ENCODE data around the gene ASAP2.

ASAP2 gene

DNA sequence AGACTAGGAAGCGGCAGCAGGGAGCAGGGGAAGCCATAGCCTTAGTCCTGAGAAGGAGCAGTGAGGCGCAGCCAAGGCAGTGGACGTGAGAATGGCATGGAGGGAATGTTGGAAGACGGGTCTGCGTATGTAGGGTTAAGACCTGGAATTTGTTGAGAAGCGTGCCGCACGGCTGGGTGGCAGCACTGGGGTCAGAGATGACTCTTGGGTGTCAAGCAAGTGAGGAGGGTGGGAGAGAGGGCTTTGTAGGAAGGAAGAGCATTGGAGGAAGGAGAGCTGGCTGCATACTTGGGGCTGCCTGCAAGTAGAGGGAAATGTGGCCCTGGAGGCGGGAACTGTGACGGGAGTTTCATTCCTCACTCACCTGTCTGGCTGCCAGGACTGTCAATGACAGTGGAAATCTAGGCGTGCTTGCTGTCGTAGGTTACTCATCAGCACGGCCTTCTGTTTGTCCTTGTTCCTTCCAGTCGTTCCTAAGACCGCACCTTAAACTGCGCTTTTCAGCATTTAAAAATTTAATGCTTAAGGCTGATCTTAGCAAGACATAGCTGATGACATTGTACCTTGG, 108.8 kb downstream of the ASAP2 start:
- DNase-seq (ENCODE audit: low read depth in 1 of 2, low spot score in 1 of 2) = no peak

DNA sequence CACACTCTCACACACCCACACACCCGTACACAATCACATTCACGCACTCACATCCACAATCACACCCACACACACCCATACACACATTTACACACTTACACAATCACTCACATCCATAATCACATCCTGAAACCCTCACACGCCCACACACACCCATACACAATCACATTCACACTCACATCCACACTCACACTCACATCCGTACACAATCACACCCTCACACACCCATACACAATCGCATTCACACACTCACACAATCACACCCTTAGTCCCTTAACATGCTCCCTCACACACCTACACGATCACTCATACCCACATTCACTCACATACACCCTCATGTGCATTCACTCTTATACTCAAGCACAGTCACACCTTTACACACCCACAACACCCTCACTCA, 110.9 kb downstream of the ASAP2 start:
- no peak for DNase-seq (ENCODE audit: low read depth in 1 of 2, low spot score in 1 of 2)

DNA sequence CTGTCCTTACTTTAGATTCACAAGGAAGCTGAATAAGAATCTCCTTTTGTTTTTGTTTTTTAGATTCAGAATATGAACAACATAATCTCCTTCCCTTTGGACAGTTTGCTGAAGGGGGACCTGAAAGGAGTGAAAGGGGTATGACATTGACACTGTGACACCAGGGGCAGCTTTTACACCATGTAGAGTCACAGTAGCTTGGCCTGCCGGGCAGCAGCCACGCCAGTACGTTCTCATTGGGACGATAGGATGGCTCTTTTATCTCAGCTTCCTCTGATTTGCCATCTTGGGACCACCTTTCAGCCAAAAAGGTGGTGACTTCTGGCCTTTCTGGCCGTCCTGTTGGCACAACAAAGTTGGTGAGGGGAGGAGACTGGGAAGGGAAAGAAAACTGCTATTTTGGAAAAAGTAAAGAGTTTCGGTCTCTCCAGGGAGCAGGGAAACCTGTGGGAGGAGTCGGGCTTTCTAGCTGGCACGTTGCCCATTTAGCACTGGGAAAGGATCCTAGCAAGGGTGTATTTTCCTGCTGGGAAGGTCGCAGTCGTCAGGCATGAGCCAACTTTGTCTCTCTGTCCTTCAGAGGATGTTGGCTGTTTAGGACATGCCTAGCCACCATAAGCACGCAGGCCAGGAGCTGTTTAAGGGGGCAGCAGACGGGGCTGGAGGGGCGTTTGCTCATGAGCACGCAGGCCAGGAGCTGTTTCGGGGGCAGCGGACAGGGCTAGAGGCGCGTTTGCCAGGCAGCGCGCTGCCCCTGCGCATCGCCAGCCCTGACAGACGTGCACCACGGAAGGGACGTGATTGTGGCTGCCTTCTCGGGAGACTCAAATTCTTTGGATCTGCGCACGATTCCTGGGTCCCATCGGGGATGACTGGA, 112.1 kb downstream of the ASAP2 start:
- no peak for DNase-seq (ENCODE audit: low read depth in 1 of 2, low spot score in 1 of 2)

DNA sequence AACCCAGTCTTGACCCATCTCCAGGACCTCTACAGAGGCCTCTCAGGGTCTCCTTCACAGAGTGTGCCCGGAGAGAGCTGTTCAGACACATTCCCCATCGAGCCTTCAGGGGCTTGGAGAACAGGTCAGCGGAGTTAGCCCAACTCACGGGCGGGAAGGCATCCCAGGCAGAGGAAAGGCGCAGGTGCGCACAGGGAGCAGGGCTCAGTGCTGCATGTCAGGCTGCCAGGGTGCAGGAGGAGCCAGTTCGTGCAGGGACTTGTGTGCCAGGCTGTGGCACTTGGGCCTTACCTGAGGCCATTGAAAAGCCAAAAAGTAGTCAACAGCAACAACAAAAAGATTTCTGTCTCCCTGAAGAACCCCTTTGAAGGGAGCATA, 112.7 kb downstream of the ASAP2 start:
- no peak for DNase-seq (ENCODE audit: low read depth in 1 of 2, low spot score in 1 of 2)

DNA sequence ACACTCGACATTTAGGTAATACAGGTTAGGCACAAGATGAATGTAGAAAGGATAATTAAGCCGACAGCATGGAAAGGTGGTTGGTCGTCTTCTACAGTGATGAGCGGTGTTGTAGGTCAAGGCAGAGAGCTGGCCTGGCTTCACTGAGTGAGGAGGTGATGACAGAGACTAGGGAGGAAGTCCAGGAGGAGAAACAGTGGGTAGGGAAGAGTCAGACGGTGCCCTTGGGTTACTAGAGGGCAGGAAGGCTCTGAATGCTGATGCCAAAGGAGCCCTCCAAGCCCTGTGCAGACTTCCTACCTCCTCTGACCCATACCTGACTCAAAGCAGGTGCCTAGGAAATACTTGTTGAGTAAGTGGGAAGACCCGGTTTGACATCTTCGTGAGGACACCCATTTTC, 116.0 kb downstream of the ASAP2 start:
- DNase-seq (ENCODE audit: low read depth in 1 of 2, low spot score in 1 of 2) = no peak

DNA sequence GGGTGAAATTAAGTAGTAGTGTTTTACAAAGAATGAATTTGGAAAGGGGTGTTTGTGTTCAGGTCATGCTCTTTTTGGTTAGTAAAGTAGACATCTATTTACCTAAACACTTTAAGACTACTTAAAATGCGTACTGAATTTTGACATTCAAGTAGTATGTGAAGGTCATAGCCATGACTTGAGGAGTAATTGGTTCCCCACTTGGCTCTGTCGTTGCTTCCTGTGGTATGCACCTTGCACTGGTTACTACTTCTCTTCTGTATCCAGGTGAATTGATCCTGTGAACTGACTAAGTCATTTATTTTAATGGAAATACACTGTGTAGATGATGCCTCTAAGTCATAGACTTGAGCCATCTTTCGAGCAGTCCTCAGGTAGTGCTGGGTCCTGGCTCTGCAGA, 118.8 kb downstream of the ASAP2 start:
- no peak for DNase-seq (ENCODE audit: low read depth in 1 of 2, low spot score in 1 of 2)

DNA sequence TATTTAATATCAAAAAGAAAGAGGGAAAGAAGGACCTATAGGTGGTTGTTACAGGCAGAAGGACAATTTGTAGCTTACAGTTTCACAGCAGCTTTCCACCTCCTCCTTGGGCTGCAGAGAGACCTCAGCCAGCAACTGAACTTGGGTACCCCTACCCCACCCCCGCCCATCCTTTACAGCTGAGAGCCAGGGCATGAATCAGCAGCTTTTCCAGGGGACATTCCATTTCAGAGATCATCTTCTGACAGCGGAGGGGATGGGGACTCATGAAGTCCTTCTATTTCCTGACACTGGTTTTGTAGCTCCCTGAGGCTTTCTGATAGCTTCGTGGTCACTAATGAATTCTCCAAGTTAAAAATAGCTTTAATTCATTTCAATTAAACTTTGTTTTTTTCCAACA, 120.4 kb downstream of the ASAP2 start:
- no peak for DNase-seq (ENCODE audit: low read depth in 1 of 2, low spot score in 1 of 2)

DNA sequence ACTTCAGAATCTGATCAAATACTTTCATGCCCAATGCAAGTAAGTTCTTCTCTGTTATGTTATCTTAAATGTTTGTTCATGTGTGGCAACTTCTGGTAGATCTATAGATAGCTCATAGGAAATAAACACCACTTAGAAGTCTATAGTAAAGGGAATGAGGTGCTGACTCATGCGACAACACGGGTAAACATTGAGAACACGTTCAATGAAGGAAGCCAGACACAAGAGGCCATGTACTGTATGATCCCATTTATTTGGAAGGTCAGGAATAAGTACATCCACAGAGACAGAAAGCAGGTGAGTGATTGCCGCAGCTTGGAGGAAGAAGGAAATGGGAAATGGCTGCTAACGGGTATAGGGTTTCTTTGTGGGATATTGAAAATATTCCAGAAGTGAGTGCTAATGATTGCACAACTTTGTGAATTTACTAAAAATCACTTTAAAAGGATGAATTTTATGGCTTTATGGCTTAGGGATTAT, 121.3 kb downstream of the ASAP2 start:
- DNase-seq (ENCODE audit: low read depth in 1 of 2, low spot score in 1 of 2) = no peak

DNA sequence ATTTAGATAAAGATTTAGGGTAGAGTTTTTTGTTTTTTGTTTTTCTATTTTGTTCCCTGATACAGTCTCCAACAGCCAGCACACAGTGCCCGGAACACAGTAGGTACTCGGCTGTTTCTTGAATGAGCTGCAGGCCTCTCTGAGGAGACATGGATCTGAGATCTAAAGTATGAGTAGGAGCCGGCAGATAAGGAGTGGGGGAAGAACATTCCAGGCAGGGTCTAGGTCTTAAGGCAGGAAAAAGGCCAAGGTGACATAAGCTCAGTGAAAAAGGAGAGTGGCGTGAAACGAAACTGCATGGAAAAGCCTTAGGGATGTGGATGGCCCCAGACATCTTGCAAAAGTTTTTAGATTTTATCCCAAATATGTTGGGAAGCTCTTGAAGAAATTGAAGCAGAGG, 122.3 kb downstream of the ASAP2 start:
- DNase-seq (ENCODE audit: low read depth in 1 of 2, low spot score in 1 of 2) = no peak

DNA sequence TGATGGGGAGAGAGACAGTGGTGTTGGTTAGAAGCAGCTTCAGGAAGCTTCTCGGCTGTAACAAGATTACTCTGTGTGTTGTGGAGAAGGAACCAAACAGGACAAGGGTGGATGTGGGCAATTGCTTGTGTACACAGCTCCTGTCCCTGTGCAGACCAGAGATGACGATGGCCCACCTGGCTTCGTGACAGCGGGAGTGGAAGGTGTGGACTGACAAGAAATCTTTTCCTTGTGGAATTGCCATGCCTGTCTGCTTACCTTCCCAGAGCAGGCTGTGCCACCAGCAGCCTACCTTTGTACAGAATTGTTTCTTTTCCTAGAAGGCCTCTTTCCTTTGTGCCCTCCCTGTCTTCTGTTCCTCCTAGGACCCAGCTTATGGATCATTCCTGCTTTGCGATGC, 122.9 kb downstream of the ASAP2 start:
- no peak for DNase-seq (ENCODE audit: low read depth in 1 of 2, low spot score in 1 of 2)

DNA sequence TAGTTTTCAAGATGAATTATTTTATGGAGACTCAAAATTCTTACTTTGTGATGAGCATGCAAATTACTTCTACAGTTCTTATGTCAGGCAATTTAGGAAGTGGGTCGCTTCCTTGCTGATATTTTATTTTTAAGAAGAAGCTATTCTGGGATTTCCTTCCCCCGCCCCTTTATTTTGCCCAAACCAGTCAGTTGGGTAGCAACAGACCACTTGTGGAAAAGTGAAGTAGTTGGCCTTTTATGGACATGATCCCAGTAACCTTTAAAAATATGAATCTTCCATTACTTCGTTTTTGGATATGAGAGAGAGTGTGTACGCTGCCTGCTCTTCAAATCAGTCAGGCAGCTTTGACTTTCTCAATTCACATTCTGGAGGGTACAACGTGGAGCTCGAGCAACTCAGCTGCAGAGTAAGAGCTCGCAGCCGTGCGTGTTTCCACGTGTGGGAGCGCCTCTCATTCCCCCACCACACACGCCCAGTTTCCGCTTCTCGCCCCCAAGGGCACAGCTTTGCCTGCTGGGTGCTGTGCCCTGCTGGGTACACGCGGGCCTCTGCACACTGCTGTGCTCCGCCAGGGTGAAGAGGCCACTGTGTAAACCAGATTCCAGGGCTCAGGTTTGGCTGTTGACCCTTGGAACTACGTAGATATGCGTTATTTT, 124.1 kb downstream of the ASAP2 start:
- no peak for DNase-seq (ENCODE audit: low read depth in 1 of 2, low spot score in 1 of 2)

DNA sequence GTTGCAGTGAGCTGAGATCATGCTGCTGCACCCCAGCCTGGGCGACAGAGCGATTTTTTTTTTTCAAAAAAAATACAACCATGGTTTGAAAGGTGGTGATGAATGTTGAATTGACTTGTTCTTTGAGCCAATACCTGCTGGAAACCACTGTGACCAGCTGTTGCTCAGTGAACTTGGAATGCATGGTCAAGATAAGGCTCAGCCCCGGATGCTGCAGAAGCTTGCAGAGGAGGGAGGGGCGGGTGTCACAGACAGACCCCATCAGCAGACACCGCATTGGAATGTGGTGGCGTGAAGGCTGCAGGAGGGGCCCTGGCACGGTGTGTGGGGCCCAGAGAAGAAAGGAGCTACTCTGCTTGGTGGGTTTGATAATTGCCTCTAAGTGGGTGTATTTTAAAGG, 125.1 kb downstream of the ASAP2 start:
- DNase-seq (ENCODE audit: low read depth in 1 of 2, low spot score in 1 of 2) = no peak

DNA sequence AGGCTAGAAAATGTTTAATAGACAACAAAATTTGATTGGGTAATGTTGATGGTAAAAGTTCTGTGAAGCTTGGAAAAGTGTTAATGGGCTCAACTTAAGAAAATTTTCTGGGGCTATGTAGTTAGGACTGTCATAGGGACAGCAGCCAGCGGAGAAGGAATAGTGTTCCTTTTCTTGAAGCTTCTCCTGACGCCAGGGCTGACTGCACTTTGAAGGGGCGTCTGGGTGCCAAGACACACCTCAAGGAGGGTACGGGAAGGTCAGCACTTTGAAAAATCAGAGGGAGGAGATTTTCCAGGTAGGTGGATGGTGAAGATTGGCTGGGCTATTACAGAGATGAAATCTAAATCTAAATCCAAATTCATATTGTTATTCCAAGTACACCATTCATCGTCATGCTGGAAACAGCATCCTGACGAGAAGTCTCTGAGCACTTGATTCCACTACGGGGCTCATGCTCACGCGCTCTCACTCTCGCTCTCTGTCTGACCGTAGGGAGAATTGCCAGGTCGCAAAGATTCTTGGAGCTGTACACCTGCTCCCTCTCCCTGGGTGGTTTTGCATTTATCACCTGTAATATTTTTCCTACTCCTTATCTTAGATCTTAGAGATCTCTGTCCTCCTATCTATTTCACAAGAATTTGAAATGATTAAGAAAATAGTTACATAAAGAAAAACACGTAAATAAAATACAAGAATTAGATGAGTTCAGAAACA, 125.7 kb downstream of the ASAP2 start:
- no peak for DNase-seq (ENCODE audit: low read depth in 1 of 2, low spot score in 1 of 2)

DNA sequence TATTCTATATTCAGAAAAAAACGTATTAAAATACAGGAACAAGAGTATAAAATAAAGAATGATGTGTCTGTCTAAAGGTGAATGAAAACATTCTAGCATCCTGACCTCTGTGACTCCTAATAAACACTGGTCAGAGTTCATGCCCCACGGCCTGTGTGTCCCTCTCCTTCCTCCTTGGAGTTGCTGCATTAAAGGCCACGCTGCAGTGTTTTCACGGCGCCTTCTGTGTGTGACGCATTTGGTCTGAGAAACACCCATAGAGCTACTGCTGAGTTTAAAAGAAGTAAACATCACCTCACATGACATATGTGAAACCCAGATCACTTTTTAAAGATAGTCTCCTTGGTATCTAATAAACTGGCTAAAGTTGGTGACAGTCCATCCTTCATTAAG, 126.2 kb downstream of the ASAP2 start:
- DNase-seq (ENCODE audit: low read depth in 1 of 2, low spot score in 1 of 2) = no peak

DNA sequence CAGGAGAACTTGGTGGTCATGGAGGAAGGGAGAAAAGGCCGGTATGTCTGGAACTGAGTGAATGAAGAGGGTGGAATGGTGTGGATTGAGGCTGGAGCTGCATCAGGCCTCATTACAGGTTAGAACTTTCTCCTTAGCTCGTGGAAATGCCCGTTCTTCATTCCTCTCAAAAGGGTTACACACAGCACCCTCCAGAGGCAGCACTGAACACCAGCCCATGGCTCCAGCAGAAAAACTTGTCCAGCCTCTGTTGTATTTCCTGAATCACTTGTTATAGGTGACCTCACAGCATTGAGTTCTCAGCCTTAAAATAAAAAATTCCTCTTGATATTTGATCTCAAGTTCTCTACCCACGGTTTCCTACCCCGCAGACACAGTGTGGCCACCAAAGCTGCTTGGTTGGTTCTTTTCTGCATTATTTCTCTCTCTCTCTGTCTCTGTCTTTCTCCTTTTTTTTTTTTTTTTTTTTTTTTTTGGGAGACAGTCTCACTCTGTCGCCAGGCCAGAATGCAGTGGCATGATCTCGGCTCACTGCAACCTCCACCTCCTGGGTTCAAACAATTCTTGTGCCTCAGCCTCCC, 127.1 kb downstream of the ASAP2 start:
- DNase-seq (ENCODE audit: low read depth in 1 of 2, low spot score in 1 of 2) = no peak

DNA sequence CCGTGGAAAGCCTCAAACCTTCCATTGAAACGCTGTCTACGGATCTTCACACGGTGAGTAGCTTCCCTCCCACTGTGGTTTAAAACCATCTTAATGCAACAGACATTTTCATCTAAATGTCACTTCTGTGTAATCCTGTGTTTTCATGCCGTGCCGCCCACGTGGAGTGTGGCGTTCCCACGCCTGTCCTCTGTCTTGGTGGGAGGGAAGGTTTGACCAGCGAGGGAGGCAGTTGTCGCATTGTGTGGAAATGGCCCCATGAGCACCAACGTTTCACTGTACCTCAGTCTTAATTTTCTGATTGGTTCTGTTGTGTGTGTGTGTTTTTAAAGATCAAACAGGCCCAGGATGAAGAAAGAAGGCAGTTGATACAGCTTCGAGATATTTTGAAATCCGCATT, 128.1 kb downstream of the ASAP2 start:
- DNase-seq (ENCODE audit: low read depth in 1 of 2, low spot score in 1 of 2) = no peak

DNA sequence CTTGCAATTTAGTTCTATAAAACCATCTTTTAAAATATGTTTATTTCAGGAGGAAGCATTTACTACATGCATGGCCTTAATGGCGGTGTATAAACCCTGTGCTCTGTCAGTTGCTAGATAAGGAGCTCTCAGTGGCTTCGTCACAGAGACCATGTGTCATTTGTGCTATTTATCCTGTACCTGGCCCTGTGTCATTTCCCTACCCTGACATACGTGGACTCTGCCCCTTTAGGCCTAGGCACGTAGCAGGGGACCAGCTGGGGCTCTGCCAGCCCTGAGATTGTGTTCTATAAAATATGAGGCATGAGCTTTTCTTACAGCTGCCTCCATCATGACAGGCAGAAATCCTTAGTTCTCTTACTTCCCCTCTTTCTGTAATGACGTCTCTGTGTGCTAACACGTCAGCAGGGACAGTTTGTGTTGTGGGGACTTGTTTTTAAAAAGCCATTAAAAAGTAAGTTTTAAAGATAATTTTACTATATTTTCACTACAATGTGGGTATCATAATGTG, 128.8 kb downstream of the ASAP2 start:
- no peak for DNase-seq (ENCODE audit: low read depth in 1 of 2, low spot score in 1 of 2)

DNA sequence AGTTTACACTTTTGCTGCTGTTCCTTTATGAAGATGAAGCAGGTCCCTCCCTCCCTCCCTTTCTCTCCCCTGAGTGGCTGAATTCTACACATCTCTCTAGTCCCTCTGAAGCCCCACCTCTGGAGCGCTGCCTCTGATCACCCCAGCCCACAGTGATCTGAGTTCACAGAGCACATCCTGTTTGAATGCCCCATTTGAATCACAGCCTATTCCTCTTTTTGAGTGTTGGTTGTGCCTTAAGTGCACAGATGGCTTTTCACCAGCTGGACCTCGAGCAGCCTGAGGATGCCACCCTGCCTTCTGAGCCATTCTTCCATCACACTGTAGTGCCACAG, 129.6 kb downstream of the ASAP2 start:
- no peak for DNase-seq (ENCODE audit: low read depth in 1 of 2, low spot score in 1 of 2)

DNA sequence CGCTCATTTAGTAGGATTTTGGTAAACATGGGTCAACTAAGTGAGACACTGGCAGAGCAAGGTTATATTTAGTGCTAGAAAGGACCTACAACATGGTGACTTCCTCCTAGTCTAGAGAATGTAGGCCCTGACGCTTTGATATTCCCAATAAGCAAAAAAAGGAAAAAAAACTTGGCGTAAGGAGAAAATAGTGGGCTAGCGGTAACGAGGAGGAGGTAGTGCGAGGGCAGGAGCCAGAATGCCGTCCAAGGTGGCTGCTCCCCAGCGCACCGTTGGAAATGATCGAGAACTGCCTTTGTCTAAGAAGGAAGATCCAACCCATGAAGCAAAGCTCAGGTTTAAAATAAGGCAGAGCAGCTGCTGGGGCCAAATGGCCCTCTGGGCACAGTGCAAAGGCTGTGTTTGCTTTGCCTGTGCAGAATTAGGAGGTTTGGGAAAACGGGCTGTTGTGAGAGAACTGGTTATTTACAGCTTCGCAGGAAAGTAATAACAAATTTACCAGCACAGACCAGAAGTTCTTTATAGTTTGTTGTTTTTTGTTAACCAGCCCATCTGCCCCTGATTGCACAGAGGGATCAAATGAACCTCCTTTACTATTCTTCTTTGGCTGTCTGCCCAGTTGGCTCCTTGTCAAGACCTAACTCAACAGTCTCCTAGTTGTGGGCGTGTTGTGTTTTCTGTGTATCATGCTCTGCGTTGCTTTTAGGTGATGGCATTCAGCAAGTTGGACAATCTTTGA, 130.1 kb downstream of the ASAP2 start:
- no peak for DNase-seq (ENCODE audit: low read depth in 1 of 2, low spot score in 1 of 2)

DNA sequence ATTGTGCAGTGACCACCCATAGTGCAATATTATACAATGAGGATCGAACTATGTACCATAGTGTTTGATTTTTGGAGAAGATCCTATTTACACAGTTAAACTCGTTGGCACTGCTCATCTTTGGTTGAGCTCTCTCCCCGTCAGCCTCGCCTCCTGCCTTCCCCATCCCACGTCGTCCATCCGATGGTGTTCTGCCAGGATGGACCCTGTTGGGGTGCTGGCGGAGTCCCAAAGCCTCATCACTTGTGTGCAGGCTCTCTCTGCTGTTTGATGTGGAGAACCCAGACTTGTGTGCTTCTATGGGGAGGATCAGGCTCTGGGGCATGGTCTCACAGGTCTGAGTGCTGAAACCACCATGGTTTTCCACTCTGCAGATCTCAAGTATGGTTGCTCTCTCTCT, 131.3 kb downstream of the ASAP2 start:
- DNase-seq (ENCODE audit: low read depth in 1 of 2, low spot score in 1 of 2) = no peak

Data from activated CD4-positive, alpha-beta T cell treated with anti-CD3 and anti-CD28 coated beads, Interleukin-2, amount 50 U/mL, for 24 hours (primary cell).